ENCODE measurements around the gene CREG2. TPM values are rescaled to one million over a fixed set of nuclear protein-coding genes. Genes with fewer than 3 reads are reported as not detected.
"Not testable (repeated sequence)": the region's sequence is repeated elsewhere in the genome, so short reads cannot be mapped to it uniquely, and the experiment has no call there.

Gene CREG2
- total RNA-seq, 4 donors from 2014 or later, result under 0.01 to 0.16 TPM; not detected in 2

GRCh38 chr2:101356055-101356454 lies 31.2 kb downstream of the CREG2 start:
- Histone ChIP-seq H3K4me1 (no peaks in the 10 kb centered on the region), H3K27ac (no peak overlapping the region), H3K4me3 (no peak overlapping the region), H3K36me3 (no peaks in the 10 kb centered on the region), H3K27me3 (no peaks in the 10 kb centered on the region), H3K9me3 (no peaks in the 10 kb centered on the region)
- intact Hi-C loops (cut with DNase I; ENCODE audit: low total_unique reads) (no loop called here), in situ Hi-C loops (cut with MboI; ENCODE audit: low pct_ligation_motif_present in 1 of 4, low pct_unique_long_range_greater_than_20kb in 1 of 4, low sequenced_read_pairs in 3 of 4) (no loop called here)
- TF ChIP-seq EP300 (IDR thresholded peaks at IDR 0.05; ENCODE audit: low read depth) (no peak), CTCF (IDR thresholded peaks at IDR 0.05) (no peak)
- DNase-seq, result no peak
- WGBS, 2 donors (ENCODE audit: low coverage in 1 of 2), result 68 to 83% methylated on average over 3 to 6 of the region's 6 CpGs

- Histone ChIP-seq H3K27ac (no peak overlapping the region), H3K27me3 (no peaks in the 10 kb centered on the region), H3K9me3 (no peaks in the 10 kb centered on the region), H3K4me3 (no peak overlapping the region), H3K36me3 (no peaks in the 10 kb centered on the region), H3K4me1 (no peaks in the 10 kb centered on the region)
- 76 to 87% methylated on average over 2 to 10 of the region's 10 CpGs for WGBS, 2 donors (ENCODE audit: low coverage in 1 of 2)
- no peak for DNase-seq
- in situ Hi-C loops (cut with MboI; ENCODE audit: low pct_ligation_motif_present in 1 of 4, low pct_unique_long_range_greater_than_20kb in 1 of 4, low sequenced_read_pairs in 3 of 4), result no loop called here
- intact Hi-C loops (cut with DNase I; ENCODE audit: low total_unique reads), result no loop called here
- no peak for TF ChIP-seq POLR2AphosphoS5 (IDR thresholded peaks at IDR 0.05)
- no peak for TF ChIP-seq CTCF (IDR thresholded peaks at IDR 0.05)
- TF ChIP-seq EP300 (IDR thresholded peaks at IDR 0.05; ENCODE audit: low read depth), result no peak
- no peak for TF ChIP-seq POLR2A (IDR thresholded peaks at IDR 0.05)
These were observed 31.8 kb downstream of the CREG2 start for GRCh38 chr2:101355401-101356054.

GRCh38 chr2:101354420-101355311 lies 32.6 kb downstream of the CREG2 start:
- in situ Hi-C loops (cut with MboI; ENCODE audit: low pct_ligation_motif_present in 1 of 4, low pct_unique_long_range_greater_than_20kb in 1 of 4, low sequenced_read_pairs in 3 of 4) (no loop called here), intact Hi-C loops (cut with DNase I; ENCODE audit: low total_unique reads) (no loop called here)
- 92 to 93% methylated on average over 10 to 21 of the region's 21 CpGs for WGBS, 2 donors (ENCODE audit: low coverage in 1 of 2)
- TF ChIP-seq POLR2AphosphoS5 (IDR thresholded peaks at IDR 0.05) (no peak), POLR2A (IDR thresholded peaks at IDR 0.05) (no peak), EP300 (IDR thresholded peaks at IDR 0.05; ENCODE audit: low read depth) (no peak), CTCF (IDR thresholded peaks at IDR 0.05) (no peak)
- H3K27me3 ChIP-seq, result no peaks in the 10 kb centered on the region
- H3K4me3 ChIP-seq, result no peak overlapping the region
- H3K27ac ChIP-seq, result no peak overlapping the region
- H3K9me3 ChIP-seq, result no peaks in the 10 kb centered on the region
- no peaks in the 10 kb centered on the region for H3K36me3 ChIP-seq
- no peaks in the 10 kb centered on the region for H3K4me1 ChIP-seq
- DNase-seq, result no peak

GRCh38 chr2:101352631-101353030 lies 34.7 kb downstream of the CREG2 start:
- H3K4me1 ChIP-seq; H3K4me3 ChIP-seq; intact Hi-C loops (cut with DNase I; ENCODE audit: low total_unique reads); H3K27me3 ChIP-seq; DNase-seq; H3K36me3 ChIP-seq; H3K27ac ChIP-seq; in situ Hi-C loops (cut with MboI; ENCODE audit: low pct_ligation_motif_present in 1 of 4, low pct_unique_long_range_greater_than_20kb in 1 of 4, low sequenced_read_pairs in 3 of 4); H3K9me3 ChIP-seq: not testable (repeated sequence)
- WGBS, 2 donors (ENCODE audit: low coverage in 1 of 2), result 88 to 98% methylated on average over 1 to 4 of the region's 4 CpGs

Data from transverse colon (tissue), 4 donors.